ENCODE measurements around the gene EHMT2.

DNA sequence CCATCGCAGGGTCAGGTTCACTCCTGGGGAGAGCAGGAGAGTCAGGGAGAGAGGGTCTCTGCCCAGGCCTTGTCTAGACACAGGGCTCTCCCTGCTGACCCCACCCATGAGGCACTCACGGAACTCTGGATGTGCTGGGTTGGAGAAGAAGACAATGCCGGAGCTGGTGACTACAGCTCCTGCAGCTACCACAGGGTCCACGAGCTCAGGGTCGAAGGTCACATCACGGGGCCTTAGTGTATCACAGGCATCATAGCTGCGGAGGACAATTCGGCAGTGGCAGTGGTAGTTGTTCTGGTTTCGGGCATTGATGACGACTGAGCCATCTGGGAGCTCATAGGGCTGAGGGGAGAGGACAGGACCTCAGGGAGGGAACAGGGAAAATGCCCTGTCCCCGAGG is 37.6 kb downstream of the EHMT2 start:
- TF ChIP-seq, protein P1, sequence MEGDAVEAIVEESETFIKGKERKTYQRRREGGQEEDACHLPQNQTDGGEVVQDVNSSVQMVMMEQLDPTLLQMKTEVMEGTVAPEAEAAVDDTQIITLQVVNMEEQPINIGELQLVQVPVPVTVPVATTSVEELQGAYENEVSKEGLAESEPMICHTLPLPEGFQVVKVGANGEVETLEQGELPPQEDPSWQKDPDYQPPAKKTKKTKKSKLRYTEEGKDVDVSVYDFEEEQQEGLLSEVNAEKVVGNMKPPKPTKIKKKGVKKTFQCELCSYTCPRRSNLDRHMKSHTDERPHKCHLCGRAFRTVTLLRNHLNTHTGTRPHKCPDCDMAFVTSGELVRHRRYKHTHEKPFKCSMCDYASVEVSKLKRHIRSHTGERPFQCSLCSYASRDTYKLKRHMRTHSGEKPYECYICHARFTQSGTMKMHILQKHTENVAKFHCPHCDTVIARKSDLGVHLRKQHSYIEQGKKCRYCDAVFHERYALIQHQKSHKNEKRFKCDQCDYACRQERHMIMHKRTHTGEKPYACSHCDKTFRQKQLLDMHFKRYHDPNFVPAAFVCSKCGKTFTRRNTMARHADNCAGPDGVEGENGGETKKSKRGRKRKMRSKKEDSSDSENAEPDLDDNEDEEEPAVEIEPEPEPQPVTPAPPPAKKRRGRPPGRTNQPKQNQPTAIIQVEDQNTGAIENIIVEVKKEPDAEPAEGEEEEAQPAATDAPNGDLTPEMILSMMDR (optimal IDR thresholded peaks at IDR 0.05 in 1 of 3, IDR thresholded peaks at IDR 0.05 in 1 of 3, conservative IDR thresholded peaks at IDR 0.05 in 1 of 3; ENCODE audit: extremely low read depth in 1 of 3, insufficient read depth in 2 of 3, low read length in 3 of 3), result no peak
- no peak for TF ChIP-seq EZH2 (IDR thresholded peaks at IDR 0.05; ENCODE audit: low read length)
